ENCODE results near the gene PRIM2. TPM values are rescaled to one million over a fixed set of nuclear protein-coding genes. Genes with fewer than 3 reads are reported as not detected.
"Not testable (repeated sequence)": the region's sequence is repeated elsewhere in the genome, so short reads cannot be mapped to it uniquely, and the experiment has no call there.

The PRIM2 gene
- total RNA-seq, 1 donor from 2014 or later: 16.6 TPM

DNA sequence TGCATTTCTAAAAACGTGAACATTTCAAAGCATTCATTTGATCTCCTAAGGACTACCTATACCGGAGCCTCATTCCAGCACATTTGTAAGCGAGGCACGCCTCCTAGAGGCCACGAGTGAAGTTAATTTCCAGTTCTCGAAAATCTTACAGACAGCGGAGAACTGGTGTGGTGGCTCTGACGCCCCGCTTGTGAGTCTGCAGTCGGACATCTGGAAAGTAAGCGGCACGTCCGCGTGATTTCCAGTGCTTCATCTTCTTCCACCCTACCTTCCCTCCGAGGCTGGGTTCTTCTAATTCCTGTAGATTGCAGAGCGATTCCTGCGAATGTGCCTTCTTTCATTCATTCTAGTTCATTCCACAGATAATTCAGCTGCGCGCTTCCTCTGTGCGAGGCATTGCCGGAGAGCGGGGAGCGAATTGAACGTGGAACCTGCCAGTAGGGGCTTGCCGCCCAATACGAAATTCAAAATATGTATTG is 810 bp upstream of the PRIM2 start:
- Mint-ChIP-seq H3K27me3 (ENCODE audit: low read depth) (no peaks in the 10 kb centered on the region), H3K9me3 (no peaks in the 10 kb centered on the region), H3K4me1 (peaks cover 31% of the 10 kb centered on the region), H3K4me3 (peak overlapping the region; percentile 99), H3K27ac (peak overlapping the region; percentile 98), H3K36me3 (no peaks in the 10 kb centered on the region)
- TF ChIP-seq, protein P1, sequence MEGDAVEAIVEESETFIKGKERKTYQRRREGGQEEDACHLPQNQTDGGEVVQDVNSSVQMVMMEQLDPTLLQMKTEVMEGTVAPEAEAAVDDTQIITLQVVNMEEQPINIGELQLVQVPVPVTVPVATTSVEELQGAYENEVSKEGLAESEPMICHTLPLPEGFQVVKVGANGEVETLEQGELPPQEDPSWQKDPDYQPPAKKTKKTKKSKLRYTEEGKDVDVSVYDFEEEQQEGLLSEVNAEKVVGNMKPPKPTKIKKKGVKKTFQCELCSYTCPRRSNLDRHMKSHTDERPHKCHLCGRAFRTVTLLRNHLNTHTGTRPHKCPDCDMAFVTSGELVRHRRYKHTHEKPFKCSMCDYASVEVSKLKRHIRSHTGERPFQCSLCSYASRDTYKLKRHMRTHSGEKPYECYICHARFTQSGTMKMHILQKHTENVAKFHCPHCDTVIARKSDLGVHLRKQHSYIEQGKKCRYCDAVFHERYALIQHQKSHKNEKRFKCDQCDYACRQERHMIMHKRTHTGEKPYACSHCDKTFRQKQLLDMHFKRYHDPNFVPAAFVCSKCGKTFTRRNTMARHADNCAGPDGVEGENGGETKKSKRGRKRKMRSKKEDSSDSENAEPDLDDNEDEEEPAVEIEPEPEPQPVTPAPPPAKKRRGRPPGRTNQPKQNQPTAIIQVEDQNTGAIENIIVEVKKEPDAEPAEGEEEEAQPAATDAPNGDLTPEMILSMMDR (IDR thresholded peaks at IDR 0.05; ENCODE audit: unreplicated experiment): peak; percentile 84
- DNase-seq (ENCODE audit: low spot score in 2 of 2, unreplicated experiment in 2 of 2): peak; percentile 52 to 84

DNA sequence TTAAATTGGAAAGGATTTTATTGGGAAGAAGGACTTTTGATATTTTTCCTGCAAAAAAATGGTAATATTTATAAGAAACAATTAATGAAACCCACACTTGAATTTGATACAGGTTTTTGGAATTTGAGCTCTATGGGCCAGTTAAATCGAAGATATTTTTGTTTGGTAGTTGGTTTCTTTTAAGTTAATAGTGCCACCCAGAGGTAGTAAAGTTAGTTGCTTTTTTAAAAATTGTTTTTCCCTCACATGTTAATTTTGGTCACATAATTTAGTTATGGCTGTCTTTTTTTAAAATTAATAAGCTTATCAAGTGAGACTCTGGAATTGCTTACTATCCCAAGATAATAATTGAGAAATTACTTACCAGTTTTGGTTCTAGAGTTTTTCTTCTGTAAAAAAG is 7.1 kb downstream of the PRIM2 start:
- Mint-ChIP-seq H3K4me3 (no peak overlapping the region), H3K27ac (no peak overlapping the region), H3K4me1 (peaks cover 1% of the 10 kb centered on the region), H3K36me3 (peaks cover 40% of the 10 kb centered on the region), H3K9me3 (peaks cover 24% of the 10 kb centered on the region), H3K27me3 (ENCODE audit: low read depth) (no peaks in the 10 kb centered on the region)
- DNase-seq (ENCODE audit: low spot score in 2 of 2, unreplicated experiment in 2 of 2): no peak
- TF ChIP-seq, protein P1 (IDR thresholded peaks at IDR 0.05; ENCODE audit: unreplicated experiment): peak; percentile 48

DNA sequence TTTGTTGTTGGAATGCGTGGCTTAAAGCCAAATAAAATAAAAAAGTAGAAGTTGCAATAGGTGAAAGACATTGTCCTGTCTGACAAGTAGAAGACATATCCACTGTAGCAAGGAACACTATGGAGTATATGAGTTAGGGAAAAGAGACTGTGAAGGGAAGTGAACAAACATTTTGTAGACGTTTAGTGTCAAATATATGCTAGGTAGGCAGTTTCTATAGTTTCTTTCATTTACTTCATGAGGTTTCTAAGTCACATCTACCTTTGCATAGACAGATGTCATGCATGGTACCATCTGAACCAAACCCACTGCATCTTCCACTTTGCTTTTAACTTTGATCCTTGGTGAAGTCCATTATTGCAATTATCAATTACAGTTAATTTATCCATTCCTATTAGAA is 9.9 kb downstream of the PRIM2 start:
- Mint-ChIP-seq H3K4me1 (no peaks in the 10 kb centered on the region), H3K27me3 (ENCODE audit: low read depth) (no peaks in the 10 kb centered on the region), H3K36me3 (peaks cover 63% of the 10 kb centered on the region), H3K27ac (no peak overlapping the region), H3K4me3 (no peak overlapping the region), H3K9me3 (peaks cover 48% of the 10 kb centered on the region)
- TF ChIP-seq, protein P1 (IDR thresholded peaks at IDR 0.05; ENCODE audit: unreplicated experiment): no peak
- no peak for DNase-seq (ENCODE audit: low spot score in 2 of 2, unreplicated experiment in 2 of 2)

DNA sequence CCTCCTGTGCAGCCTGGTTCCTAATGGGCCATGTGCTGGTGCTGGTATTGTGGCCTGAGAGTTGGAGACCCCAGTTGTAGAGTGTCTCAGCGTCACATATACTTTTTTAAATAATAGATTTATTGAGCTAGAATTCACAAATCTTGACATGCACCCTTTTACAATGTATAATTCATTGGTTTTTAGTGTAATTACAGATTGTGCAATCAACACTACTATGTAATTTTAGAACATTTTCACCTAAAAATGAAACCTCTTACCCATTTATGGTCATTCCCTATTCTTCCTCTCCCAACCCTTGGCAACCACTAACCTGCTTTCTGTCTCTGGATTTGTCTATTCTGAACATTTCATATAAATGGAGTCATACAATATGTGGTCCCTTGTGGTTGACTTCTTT is 10.6 kb downstream of the PRIM2 start:
- Mint-ChIP-seq H3K4me1 (no peaks in the 10 kb centered on the region), H3K27me3 (ENCODE audit: low read depth) (no peaks in the 10 kb centered on the region), H3K9me3 (peaks cover 53% of the 10 kb centered on the region), H3K36me3 (peaks cover 65% of the 10 kb centered on the region), H3K4me3 (no peak overlapping the region), H3K27ac (no peak overlapping the region)
- TF ChIP-seq, protein P1 (IDR thresholded peaks at IDR 0.05; ENCODE audit: unreplicated experiment): no peak
- DNase-seq (ENCODE audit: low spot score in 2 of 2, unreplicated experiment in 2 of 2): no peak

DNA sequence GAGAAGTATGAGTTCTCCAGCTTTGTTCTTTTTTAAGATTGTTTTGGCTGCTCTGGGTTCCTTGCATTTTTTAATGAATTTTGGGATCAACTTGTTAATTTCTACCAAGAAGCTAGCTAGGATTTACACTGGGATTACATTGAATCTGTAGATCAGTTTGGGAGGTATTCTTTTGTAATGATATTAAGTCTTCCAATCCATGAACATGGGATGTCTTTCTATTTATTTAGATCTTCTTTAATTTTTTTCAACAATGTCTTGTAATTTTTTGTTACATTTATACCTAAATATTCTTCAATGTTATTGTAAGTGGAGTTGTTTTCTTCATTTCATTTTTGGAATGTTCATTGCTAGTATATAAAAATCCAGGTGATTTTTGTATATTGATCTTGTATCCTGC is 12.5 kb downstream of the PRIM2 start:
- Mint-ChIP-seq H3K27ac (no peak overlapping the region), H3K4me3 (no peak overlapping the region), H3K4me1 (no peaks in the 10 kb centered on the region), H3K36me3 (peaks cover 80% of the 10 kb centered on the region), H3K27me3 (ENCODE audit: low read depth) (no peaks in the 10 kb centered on the region), H3K9me3 (peaks cover 68% of the 10 kb centered on the region)
- TF ChIP-seq, protein P1 (IDR thresholded peaks at IDR 0.05; ENCODE audit: unreplicated experiment): no peak
- no peak for DNase-seq (ENCODE audit: low spot score in 2 of 2, unreplicated experiment in 2 of 2)

DNA sequence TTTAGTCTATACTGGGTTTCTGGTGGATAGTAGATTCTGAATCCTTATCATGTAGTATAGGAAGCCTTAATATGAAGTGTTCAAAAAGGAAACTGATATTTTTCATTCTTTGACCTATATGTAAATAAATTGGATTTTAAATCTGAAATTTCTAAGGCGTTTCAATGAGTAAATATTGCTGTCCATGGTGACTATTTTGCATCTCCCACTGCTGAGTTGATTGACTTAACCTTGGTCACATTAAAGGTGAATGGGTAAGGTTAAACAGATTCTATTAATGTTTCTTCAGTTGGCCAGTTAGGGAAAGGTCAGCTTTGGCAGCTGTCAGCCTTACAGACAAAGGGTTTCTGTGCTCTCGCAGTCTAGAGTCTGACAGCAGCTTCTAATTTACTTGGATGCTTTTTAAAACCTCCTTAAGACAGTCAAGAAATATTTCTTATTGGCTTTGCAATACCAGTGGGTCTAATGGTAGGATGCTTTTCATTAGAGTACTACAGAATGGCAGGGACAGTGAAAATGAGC is 24.8 kb downstream of the PRIM2 start:
- DNase-seq (ENCODE audit: low spot score in 2 of 2, unreplicated experiment in 2 of 2): no peak
- Mint-ChIP-seq H3K9me3 (peaks cover 4% of the 10 kb centered on the region), H3K4me1 (no peaks in the 10 kb centered on the region), H3K4me3 (no peak overlapping the region), H3K36me3 (peaks cover 13% of the 10 kb centered on the region), H3K27ac (no peak overlapping the region), H3K27me3 (ENCODE audit: low read depth) (no peaks in the 10 kb centered on the region)
- TF ChIP-seq, protein P1 (IDR thresholded peaks at IDR 0.05; ENCODE audit: unreplicated experiment): no peak

DNA sequence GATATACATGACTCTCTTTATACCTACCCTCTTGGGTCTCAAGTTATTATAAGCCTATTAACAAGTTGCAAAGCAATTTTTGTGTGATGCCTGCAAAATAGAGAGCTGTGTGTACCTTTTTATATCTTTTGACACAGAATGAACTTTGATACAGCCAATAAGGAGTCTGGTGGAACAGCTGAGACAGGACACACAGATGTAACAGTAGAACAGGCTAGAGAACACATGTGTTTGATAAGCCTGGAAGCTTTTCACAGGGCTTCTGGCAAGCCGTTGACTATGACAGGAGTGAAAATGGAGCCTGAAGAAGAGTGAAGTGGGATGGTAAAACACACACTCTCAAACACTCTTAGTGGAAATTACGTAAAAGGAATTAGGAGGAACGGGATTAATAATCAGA is 25.9 kb downstream of the PRIM2 start:
- not testable (repeated sequence) for DNase-seq (ENCODE audit: low spot score in 2 of 2, unreplicated experiment in 2 of 2); H3K9me3 Mint-ChIP-seq; H3K4me3 Mint-ChIP-seq; H3K27ac Mint-ChIP-seq; H3K27me3 Mint-ChIP-seq (ENCODE audit: low read depth); H3K4me1 Mint-ChIP-seq; H3K36me3 Mint-ChIP-seq

DNA sequence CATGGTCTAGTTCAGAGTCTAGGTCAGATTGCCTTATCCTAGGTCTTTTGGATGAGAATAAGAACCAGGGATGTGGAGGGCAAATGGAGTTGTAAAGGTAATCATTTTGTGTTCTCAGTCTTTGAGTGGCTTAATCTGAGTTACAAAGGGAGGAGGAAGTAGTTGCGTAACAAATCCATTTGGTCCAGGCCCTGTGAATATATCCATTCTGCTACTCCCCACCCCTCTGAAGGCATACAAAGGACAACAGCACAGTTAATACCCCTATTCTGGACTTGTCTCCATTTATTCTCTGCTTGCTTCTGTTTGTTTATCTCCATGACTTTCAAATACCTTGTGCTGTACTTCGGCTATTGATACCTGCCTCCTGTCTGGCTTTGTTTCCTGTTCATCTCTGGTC is 29.3 kb downstream of the PRIM2 start:
- not testable (repeated sequence) for H3K4me3 Mint-ChIP-seq; H3K27me3 Mint-ChIP-seq (ENCODE audit: low read depth); H3K9me3 Mint-ChIP-seq; H3K36me3 Mint-ChIP-seq; H3K27ac Mint-ChIP-seq; DNase-seq (ENCODE audit: low spot score in 2 of 2, unreplicated experiment in 2 of 2); H3K4me1 Mint-ChIP-seq

All from mesothelial cell of epicardium (in vitro differentiated cells).